Activated CD4-positive, CD25-positive, alpha-beta regulatory T cell treated with anti-CD3 and anti-CD28 coated beads, Interleukin-2, amount 50 U/mL, for 24 hours (primary cell): ENCODE data around the gene TXNDC5.
"Not testable (repeated sequence)": the region's sequence is repeated elsewhere in the genome, so short reads cannot be mapped to it uniquely, and the experiment has no call there.

Source experiments
- ATAC-seq, 2 donors: fragments of 150-1000 bp; cut with Tn5 transposase; one replicate each; pipeline ENCODE4 v1.10.0; 2021; ENCODE audit warnings: mild to moderate bottlenecking in 1 of 2, moderate library complexity in 1 of 2

The TXNDC5 gene

DNA sequence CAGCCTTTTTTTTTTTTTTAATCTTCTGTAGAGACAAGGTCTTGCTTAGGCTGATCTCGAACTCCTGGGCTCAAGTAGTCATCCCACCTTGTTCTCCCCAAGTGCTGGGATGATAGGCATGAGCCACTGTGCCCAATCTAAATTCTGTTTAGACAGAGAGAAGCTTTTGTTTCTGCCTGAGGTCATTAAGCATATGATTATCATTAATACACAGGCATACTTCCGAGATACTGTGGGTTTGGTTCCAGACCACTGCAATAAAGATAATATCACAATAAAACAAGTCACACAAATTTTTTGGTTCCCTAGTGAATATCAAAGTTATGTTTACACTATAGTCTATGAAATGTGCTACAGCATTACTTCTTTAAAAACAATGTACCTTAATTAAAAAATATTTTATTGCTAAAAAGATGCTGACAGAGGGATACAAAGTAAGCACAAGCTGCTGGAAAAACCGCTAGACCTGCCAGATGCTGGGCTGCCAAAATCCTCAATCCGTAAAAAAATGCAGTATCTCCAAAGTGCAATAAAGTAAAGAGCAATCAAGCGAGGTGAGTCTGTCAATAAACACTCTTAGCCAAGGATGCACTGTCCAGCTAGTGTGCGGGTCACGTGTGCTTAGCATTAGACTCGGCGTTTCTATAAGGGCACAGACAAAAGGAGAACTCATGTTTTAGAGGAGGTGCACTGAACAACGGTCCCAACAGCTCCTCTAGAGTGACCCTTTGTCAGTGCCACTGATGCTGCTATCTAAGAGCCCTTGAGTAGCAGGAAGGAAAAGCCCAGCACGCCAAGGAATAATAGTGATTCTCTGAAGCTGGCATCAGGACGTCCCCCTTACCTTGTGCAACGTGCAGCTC is 16.1 kb downstream of the TXNDC5 start:
- no peak for ATAC-seq

DNA sequence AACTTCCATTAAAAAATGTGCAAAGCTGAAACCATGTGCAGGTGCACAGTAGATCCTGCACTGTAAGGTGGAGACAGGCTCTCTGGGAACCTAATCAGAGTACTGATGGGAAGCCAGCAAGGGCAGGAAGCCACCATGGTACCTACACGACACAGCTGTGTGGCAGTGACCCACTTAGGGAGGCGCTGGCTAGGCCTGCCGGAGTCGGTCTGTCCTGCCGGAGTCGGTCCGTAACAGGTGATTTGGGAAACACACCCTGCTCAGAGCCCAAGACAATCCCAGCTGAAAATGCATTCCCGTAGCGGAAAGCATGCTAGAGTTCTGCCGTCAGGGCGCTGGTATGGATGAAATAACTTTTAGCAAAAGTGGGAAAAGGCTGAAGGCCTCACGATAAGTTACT is 17.2 kb downstream of the TXNDC5 start:
- no peak for ATAC-seq

DNA sequence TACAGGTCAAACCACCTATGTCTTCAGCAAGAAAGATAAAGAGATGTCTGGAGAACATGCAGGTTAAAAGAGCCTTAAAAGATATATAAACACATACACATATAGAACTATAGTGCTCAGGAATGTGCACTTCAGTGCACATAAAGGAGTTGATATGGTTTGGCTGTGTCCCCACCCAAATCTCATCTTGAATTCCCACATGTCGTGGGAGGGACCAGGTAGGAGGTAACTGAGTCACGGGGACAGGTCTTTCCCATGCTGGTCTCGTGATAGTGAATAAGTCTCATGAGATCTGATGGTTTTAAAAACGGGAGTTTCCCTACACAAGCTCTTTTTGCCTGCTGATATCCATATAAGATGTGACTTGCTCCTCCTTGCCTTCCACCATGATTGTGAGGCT is 18.2 kb downstream of the TXNDC5 start:
- not testable (repeated sequence) for ATAC-seq

GRCh38 chr6:7891078-7891872 is 19.3 kb downstream of the TXNDC5 start:
- no peak for ATAC-seq

GRCh38 chr6:7888587-7889357 is 21.8 kb downstream of the TXNDC5 start:
- ATAC-seq = no peak

GRCh38 chr6:7887278-7887991 is 23.2 kb downstream of the TXNDC5 start:
- ATAC-seq = no peak

DNA sequence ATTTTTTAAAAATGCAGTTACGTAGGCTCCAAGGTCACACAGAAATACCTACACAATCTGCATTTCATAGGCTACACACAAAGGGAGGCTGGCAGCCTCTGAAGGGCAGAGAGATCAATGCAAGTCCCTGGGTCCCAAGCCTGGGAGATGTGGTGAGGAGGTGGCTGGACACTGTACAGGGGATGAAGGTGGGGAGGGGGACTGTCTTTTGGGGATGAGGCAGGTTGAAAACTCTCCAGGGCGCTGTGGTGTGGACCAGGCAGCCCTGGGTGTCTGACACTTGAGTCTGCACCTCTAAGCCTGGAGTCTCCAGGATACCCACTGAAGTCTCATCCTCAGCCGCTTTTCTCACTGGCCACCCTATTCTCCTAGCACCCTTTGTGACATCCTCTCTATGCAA is 24.5 kb downstream of the TXNDC5 start:
- ATAC-seq = no peak

DNA sequence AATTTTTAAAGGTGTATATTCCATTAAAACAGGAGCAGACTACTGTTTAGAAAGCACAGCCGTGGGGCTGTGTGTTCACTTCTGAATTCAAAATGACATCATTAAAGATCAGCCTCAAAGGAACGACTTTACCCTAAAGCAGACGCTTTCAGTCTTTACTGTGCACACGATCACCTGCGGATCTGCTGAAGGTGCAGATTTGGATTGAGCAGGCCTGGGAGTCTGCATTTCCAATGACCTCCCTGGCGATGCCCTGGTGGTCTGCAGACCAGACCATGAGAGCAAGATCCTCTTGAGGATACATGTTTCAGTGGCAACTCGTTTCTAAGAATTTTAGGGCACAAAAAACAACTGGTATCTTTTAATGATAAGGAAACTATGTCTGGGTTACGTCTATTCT is 27.2 kb downstream of the TXNDC5 start:
- ATAC-seq = no peak

DNA sequence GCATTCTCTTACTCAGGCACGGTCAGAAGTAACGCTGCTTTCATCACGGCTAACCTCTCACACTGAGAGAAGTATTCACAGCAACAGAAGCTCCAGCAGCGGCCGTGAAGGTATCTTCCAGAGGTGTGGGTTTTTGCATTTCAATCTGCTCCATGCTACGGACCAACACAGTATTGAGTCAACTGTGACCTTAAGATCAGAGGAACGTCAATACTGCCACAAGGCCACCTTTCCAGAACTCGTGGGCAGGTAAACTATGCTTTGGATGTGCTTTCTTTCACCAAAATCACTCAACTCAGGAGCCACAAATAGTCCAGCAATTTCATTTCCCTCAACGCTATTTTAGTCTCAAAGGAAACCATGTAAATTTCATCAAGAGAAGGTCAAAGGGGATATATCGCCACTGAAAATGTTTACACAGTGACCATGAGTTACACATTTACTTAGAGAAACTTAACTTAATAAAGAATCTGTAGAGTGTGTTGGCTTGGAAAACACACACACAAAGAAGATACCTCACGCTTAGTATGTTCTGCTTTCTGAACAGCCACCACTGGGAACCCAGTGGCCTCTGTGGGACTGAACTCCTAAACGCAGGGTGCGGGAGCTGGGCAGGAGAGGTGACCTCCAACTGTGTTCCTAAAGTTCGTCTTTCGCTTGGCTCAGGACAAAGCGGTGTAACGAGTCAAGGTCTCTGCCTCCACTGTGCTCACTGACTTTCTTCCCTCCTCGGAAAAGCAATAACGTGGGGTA is 27.9 kb downstream of the TXNDC5 start:
- no peak for ATAC-seq

DNA sequence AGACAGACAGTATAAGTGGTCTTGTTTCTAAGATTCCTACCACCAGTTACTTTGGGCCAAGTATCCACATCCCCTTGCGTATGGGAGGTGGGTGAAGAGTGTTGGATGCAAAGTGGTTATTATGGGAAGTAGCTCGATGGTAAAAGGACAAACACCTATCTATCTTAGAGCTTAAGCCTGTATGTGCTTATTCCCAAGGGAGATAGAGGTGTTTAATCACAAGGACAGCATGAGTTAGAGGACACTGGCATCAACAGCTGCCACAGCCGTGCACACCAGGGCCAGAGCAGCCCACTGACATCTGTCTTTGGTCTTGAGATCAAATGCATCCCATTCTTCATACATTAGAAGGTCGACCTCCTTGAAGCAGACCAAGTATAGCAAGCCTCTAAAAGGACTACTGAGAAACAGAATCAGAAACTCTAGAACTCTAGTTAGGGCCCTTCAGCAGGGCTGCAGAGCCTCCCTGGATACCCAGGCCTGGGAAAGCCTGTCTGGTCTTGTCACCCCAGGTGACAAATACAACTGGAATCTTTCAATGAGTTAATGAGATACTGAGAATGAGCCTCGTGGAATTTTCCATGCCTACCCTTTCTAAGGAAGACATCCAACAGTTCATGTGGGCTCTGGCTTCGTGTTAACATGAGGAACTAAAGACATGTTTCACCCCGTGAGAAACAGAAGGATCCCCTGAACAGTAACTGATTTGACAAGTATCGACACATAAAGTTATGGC is 28.7 kb downstream of the TXNDC5 start:
- no peak for ATAC-seq

- ATAC-seq = no peak
Observed at GRCh38 chr6:7880718-7881107, 29.9 kb downstream of the TXNDC5 start.

DNA sequence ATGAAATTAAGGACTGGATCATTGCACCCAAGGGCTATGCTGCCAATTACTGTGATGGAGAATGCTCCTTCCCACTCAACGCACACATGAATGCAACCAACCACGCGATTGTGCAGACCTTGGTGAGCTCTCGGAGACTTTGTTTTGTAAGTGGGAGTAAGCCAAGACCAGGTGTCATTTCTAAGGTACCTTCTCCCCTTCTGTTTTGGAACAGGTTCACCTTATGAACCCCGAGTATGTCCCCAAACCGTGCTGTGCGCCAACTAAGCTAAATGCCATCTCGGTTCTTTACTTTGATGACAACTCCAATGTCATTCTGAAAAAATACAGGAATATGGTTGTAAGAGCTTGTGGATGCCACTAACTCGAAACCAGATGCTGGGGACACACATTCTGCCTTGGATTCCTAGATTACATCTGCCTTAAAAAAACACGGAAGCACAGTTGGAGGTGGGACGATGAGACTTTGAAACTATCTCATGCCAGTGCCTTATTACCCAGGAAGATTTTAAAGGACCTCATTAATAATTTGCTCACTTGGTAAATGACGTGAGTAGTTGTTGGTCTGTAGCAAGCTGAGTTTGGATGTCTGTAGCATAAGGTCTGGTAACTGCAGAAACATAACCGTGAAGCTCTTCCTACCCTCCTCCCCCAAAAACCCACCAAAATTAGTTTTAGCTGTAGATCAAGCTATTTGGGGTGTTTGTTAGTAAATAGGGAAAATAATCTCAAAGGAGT is 30.4 kb downstream of the TXNDC5 start:
- no peak for ATAC-seq

DNA sequence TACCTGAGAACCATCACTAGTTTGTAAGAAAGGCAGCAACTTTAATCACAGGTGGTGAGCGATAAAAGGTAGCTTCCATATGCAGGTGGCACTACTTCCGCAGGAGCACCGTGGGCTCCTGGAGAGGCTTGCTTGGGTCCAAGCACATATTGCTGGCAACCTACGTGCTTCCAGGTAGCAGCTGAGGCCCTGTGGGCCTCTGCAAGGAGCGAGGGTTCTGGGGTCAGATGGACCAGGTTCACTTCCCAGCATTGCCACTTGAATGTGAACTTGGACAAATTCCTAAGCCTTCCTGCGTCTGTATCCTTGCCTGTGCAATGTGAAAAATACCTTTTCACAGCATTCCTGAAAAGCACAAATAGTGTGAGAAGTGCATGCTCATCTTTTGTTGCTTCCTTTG is 31.0 kb downstream of the TXNDC5 start:
- ATAC-seq = no peak

DNA sequence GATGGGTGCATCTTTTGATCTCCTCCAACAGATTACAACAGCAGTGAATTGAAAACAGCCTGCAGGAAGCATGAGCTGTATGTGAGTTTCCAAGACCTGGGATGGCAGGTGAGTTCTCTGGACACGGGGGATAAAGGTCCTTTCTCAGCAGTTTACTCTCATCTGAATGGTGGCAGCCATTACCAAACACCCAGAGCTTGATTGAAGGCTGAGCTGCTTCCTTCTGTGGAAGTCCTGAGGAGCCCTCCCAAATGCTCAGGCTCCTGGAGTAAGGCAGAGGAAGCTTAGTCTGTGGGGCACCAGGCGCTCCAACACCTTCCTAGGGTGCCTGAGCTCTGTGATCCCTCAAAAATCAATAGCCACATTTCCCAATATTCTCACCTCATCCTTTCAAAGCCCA is 31.5 kb downstream of the TXNDC5 start:
- ATAC-seq = no peak

GRCh38 chr6:7878401-7878964 is 32.1 kb downstream of the TXNDC5 start:
- no peak for ATAC-seq

DNA sequence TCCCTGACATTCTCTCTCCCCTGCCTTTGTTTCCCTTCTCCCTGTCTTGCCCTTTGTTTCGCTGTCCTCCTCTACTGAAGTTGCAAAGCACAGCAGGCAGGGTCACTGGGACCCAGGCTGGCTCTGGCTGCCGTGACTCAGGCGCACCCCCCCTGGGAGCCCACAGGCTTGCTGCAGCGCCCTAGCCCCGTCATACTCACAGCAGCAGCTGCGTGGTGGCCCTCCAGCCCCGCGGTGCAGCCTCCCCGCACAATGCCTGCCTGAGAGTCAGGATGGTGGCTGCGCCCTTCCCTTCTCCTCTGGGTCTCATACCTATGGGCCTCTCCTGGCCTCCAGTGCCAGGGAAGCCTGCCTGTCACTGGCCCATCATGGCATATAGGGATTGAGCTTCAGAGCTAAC is 41.7 kb downstream of the TXNDC5 start:
- ATAC-seq = no peak

DNA sequence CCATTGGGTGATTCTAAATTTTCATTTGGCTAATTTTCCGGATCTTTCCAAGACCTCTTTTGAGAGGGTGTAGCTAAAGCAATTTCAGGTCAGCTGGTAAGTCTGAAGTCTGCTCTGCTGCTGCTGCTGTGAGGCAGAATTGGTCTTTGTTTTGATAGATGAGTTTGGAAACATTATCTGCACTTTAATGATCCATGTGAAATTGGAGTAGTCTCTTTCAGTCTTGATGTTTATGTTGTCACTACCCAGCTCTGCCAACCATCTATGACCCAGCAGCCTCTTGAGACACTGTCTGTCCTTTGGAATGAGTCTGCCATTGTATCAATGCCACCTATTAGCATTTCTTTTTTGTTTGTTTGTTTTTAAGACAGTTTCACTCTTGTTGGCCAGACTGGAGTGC is 44.1 kb downstream of the TXNDC5 start:
- no peak for ATAC-seq

- ATAC-seq = no peak
Observed at GRCh38 chr6:7865781-7866180, 44.8 kb downstream of the TXNDC5 start.

DNA sequence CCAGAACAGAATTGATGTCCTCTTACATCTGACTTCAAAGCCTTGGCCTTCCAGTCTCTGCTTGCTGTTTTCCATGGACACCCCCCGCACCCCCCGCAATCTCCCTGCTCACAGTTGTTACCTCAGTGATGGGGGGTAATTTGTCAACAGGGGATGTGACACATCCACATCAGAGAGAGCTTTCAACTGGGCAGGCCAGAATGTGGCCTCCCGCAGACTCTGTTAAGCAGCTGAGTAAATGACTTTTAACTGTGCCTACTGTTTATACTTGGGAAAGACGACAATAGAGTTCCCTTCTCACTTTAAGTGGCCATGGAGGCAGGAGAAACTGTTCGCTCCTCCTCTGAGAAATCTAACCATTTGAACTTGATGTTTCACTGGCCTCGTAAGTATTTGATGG is 51.0 kb downstream of the TXNDC5 start:
- no peak for ATAC-seq

- no peak for ATAC-seq
Observed at GRCh38 chr6:7851780-7852179, 58.8 kb downstream of the TXNDC5 start.
